ENCODE measurements around the gene SLCO4A1. TPM values are rescaled to one million over a fixed set of nuclear protein-coding genes. Genes with fewer than 3 reads are reported as not detected.

The SLCO4A1 gene
- total and polyA plus RNA-seq, 9 of the 15 experiments (the other 6 are each of a cell fraction or from before 2014, with no cell fraction given): 1.6 to 21.9 (median 12.8) TPM

DNA sequence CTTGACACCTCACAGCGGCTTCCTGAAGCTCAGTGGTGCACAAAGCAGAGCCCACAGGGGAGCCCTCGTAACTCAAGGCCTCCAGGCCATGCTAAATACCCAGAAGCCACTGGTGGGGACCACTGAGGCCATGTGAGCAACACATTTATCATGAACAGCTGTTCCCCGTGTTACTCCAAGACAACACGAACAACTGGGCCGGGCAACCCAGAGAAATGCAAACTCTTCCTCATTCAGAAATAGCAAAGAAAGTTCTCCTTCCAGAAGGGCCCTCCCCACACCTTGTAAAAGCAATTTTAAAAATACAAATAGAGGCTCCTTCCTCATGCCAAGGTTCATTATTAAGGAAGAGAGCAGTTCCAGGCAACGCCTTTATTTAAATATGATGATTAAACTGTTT, 36.3 kb upstream of the SLCO4A1 start:
- H4K20me1 ChIP-seq (replicated peaks; ENCODE audit: control insufficient read depth, insufficient read depth, low read length): 0 out of 2 replicates have a peak, but pooled peaks cover 19% of the 10 kb centered on the region
- DNase-seq (ENCODE audit: extremely low read depth in 1 of 4, low spot score in 3 of 4) (no peak), FAIRE-seq (no peak), ATAC-seq (no peak)
- intact Hi-C loops (cut with micrococcal nuclease): no loop called here
- 10% methylated on average over 6 of the region's 6 CpGs for WGBS (ENCODE audit: insufficient coverage, low coverage, missing lambda C conversion rate)
- no peaks in the 10 kb centered on the region for H3K79me2 ChIP-seq (ENCODE audit: control insufficient read depth, insufficient read depth, low read length)
- H3K9me3 ChIP-seq (replicated peaks; ENCODE audit: control insufficient read depth, insufficient read depth, low read depth, low read length): peaks cover 6% of the 10 kb centered on the region
- H3K36me3 ChIP-seq (ENCODE audit: control insufficient read depth, insufficient read depth, low read length): no peaks in the 10 kb centered on the region
- no peak overlapping the region for H3K27ac ChIP-seq (ENCODE audit: extremely low read depth, low read depth, low read length)
- ChIA-PET POLR2A (interaction anchor here (0.6 to 1.5 kb wide), 3 partner anchors 11 to 144 kb away, joined by 3 to 4 read pairs (median 3); no protein-coding TSS in a partner anchor), CTCF (ENCODE audit: low intra/inter-chr PET ratio) (interaction anchor here (0.7 kb wide), 1 partner anchor 105 kb away, joined by 3 read pairs; no protein-coding TSS in a partner anchor)
- no peaks in the 10 kb centered on the region for H3K9me1 ChIP-seq (ENCODE audit: control insufficient read depth, insufficient read depth, low read length)
- H2AFZ ChIP-seq (ENCODE audit: low read depth, low read length): no peak overlapping the region
- TF ChIP-seq DACH1 (IDR thresholded peaks at IDR 0.05; ENCODE audit: partially characterized antibody) (peak; percentile 58), SMARCA5 (IDR thresholded peaks at IDR 0.05) (no peak), SMAD3 (CRISPR knock-in tag; conservative IDR thresholded peaks at IDR 0.05) (no peak)
- H3K4me1 ChIP-seq (replicated peaks in 1 of 2; ENCODE audit: control insufficient read depth in 2 of 2, insufficient read depth in 2 of 2, low read length in 2 of 2): peaks cover 5 to 45% of the 10 kb centered on the region in 2 experiments
- H3K4me2 ChIP-seq (ENCODE audit: insufficient read depth, low read length): no peak overlapping the region
- BruUV-seq (replicated peaks): no TSS peak
- H3K9ac ChIP-seq (ENCODE audit: insufficient read depth in 1 of 2, low read depth in 2 of 2, low read length in 2 of 2): no peak overlapping the region
- in situ Hi-C loops (cut with MboI): no loop called here
- peaks cover 53 to 84% of the 10 kb centered on the region in 2 experiments for H3K27me3 ChIP-seq (ENCODE audit: control insufficient read depth in 2 of 2, insufficient read depth in 2 of 2, low read length in 2 of 2)
- H3K4me3 ChIP-seq: no peak overlapping the region

DNA sequence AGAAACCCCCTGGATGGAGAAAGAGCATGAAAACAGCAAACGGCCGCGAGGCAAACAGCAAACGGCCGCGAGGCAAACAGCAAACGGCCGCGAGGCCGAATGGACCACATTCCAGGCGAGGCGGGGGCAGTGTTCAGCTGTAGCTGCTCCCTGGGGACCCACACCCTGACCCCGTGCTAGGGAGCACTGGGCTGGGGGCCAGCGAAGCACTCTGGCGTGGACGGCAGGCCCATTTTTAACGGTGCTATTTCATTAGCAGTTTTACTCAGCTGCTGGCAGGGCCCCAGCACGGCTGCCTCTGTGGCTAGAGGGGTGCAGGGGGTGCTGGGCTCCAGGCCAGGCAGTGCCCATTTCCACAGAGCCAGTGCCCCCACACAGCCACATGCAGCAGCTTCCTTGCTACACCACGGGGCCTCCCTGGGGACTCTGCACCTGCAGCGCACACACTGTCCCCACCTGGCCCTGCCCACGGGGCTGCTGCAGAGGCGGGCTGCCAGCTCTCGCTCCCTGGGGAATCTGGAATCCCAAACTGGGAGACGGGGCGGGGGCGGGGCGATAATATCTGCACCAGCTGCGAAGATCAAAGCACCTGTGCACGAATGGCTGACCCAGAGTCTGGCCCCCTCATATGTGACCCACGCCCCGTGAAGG, 35.6 kb upstream of the SLCO4A1 start:
- ATAC-seq: no peak
- in situ Hi-C loops (cut with MboI): no loop called here
- CTCF ChIA-PET (ENCODE audit: low intra/inter-chr PET ratio): interaction anchor here (0.7 kb wide), 1 partner anchor 106 kb away, joined by 3 read pairs; no protein-coding TSS in a partner anchor
- DNase-seq (ENCODE audit: extremely low read depth in 1 of 4, low spot score in 3 of 4): no peak
- Histone ChIP-seq H3K9ac (ENCODE audit: insufficient read depth in 1 of 2, low read depth in 2 of 2, low read length in 2 of 2) (peak overlapping the region in 1 of 2 experiments; percentile 45; a peak in 1 of 4 replicates), H4K20me1 (replicated peaks; ENCODE audit: control insufficient read depth, insufficient read depth, low read length) (0 out of 2 replicates have a peak, but pooled peaks cover 19% of the 10 kb centered on the region), H3K9me1 (ENCODE audit: control insufficient read depth, insufficient read depth, low read length) (no peaks in the 10 kb centered on the region), H3K36me3 (ENCODE audit: control insufficient read depth, insufficient read depth, low read length) (no peaks in the 10 kb centered on the region), H3K27me3 (ENCODE audit: control insufficient read depth in 2 of 2, insufficient read depth in 2 of 2, low read length in 2 of 2) (peaks cover 55 to 88% of the 10 kb centered on the region in 2 experiments), H3K79me2 (ENCODE audit: control insufficient read depth, insufficient read depth, low read length) (no peaks in the 10 kb centered on the region), H3K4me1 (replicated peaks in 1 of 2; ENCODE audit: control insufficient read depth in 2 of 2, insufficient read depth in 2 of 2, low read length in 2 of 2) (peaks cover 5 to 45% of the 10 kb centered on the region in 2 experiments), H3K9me3 (replicated peaks; ENCODE audit: control insufficient read depth, insufficient read depth, low read depth, low read length) (peaks cover 9% of the 10 kb centered on the region), H3K27ac (ENCODE audit: extremely low read depth, low read depth, low read length) (no peak overlapping the region), H3K4me3 (no peak overlapping the region), H3K4me2 (ENCODE audit: insufficient read depth, low read length) (no peak overlapping the region), H2AFZ (ENCODE audit: low read depth, low read length) (no peak overlapping the region)
- no peak for FAIRE-seq
- WGBS (ENCODE audit: insufficient coverage, low coverage, missing lambda C conversion rate): 7% methylated on average over 31 of the region's 31 CpGs
- POLR2A ChIA-PET: interaction anchor here (0.9 to 1.5 kb wide), 2 partner anchors 12 to 31 kb away, joined by 3 to 4 read pairs; no protein-coding TSS in a partner anchor
- TF ChIP-seq GABPB1 (CRISPR knock-in tag; IDR thresholded peaks at IDR 0.05) (0 out of 2 replicates have a peak, but pooled peaks have one; percentile 36), ZNF76 (CRISPR knock-in tag; IDR thresholded peaks at IDR 0.05; ENCODE audit: borderline replicate concordance) (no peak)
- TF ChIP-seq, protein P1, sequence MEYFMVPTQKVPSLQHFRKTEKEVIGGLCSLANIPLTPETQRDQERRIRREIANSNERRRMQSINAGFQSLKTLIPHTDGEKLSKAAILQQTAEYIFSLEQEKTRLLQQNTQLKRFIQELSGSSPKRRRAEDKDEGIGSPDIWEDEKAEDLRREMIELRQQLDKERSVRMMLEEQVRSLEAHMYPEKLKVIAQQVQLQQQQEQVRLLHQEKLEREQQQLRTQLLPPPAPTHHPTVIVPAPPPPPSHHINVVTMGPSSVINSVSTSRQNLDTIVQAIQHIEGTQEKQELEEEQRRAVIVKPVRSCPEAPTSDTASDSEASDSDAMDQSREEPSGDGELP (CRISPR knock-in tag; IDR thresholded peaks at IDR 0.05; ENCODE audit: borderline replicate concordance): no peak
- intact Hi-C loops (cut with micrococcal nuclease): no loop called here
- no TSS peak for BruUV-seq (replicated peaks)

Data from K562 (cell line).